GM21381 (cell line): Measurements from ENCODE around the gene GCAT.

Source experiments
- ATAC-seq: cut with Tn5 transposase; IDR thresholded peaks from one replicate; pipeline ENCODE4 v1.9.1; 2021; ENCODE audit warnings: mild to moderate bottlenecking, moderate library complexity; ENCODE audit not compliant: unreplicated experiment

Gene GCAT

GRCh38 chr22:37806409-37807333 lies 1.1 kb upstream of the GCAT start:
- ATAC-seq, result no peak

GRCh38 chr22:37808294-37808657 lies 542 bp downstream of the GCAT start:
- no peak for ATAC-seq

GRCh38 chr22:37809672-37810333 lies 2.1 kb downstream of the GCAT start:
- no peak for ATAC-seq

- no peak for ATAC-seq
Measured at GRCh38 chr22:37811867-37812266, 4.1 kb downstream of the GCAT start.

GRCh38 chr22:37812869-37813678 lies 5.3 kb downstream of the GCAT start:
- no peak for ATAC-seq

GRCh38 chr22:37815593-37815992 lies 7.9 kb downstream of the GCAT start:
- ATAC-seq, result no peak

GRCh38 chr22:37816543-37817180 lies 8.9 kb downstream of the GCAT start:
- ATAC-seq, result no peak

GRCh38 chr22:37817705-37818408 lies 10.1 kb downstream of the GCAT start:
- ATAC-seq, result no peak

- no peak for ATAC-seq
Measured at GRCh38 chr22:37818409-37819104, 10.8 kb downstream of the GCAT start.

- no peak for ATAC-seq
Measured at GRCh38 chr22:37819105-37819433, 11.3 kb downstream of the GCAT start.

GRCh38 chr22:37820350-37820749 lies 12.6 kb downstream of the GCAT start:
- no peak for ATAC-seq

- no peak for ATAC-seq
Measured at GRCh38 chr22:37822079-37822833, 14.5 kb downstream of the GCAT start.

GRCh38 chr22:37823134-37823985 lies 15.6 kb downstream of the GCAT start, which contains the start of gene GALR3:
TSS of gene GALR3 (plus strand) at chr22:37823382. CDS start at chr22:37823407, 25 bp downstream.
- no peak for ATAC-seq

GRCh38 chr22:37824674-37825641 lies 17.2 kb downstream of the GCAT start:
- ATAC-seq, result no peak

- no peak for ATAC-seq
Measured at GRCh38 chr22:37827056-37827455, 19.3 kb downstream of the GCAT start.

GRCh38 chr22:37830093-37830842 lies 22.5 kb downstream of the GCAT start:
- no peak for ATAC-seq
